ENCODE results near the gene CIDEA. TPM values are rescaled to one million over a fixed set of nuclear protein-coding genes. Genes with fewer than 3 reads are reported as not detected.

Gene CIDEA
- total RNA-seq, 3 donors from 2014 or later = 32.4 to 461 (median 68.6) TPM

DNA sequence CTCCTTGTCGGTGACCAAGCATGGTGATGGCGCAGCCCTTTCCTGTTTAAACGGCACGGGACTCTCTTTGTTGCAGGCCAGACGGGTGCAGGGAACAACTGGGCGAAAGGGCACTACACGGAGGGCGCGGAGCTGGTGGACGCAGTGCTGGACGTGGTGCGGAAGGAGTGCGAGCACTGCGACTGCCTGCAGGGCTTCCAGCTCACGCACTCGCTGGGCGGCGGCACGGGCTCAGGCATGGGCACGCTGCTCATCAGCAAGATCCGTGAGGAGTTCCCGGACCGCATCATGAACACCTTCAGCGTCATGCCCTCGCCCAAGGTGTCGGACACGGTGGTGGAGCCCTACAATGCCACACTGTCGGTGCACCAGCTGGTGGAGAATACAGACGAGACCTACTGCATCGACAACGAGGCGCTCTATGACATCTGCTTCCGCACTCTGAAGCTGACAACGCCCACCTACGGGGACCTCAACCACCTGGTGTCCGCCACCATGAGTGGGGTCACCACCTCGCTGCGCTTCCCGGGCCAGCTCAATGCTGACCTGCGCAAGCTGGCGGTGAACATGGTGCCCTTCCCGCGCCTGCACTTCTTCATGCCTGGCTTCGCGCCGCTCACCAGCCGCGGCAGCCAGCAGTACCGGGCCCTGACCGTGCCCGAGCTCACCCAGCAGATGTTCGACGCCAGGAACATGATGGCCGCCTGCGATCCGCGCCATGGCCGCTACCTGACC lies 71.0 kb downstream of the CIDEA start:
- Histone ChIP-seq H3K9me3 (no peaks in the 10 kb centered on the region), H3K4me3 (no peak overlapping the region), H3K27me3 (no peaks in the 10 kb centered on the region), H3K27ac (no peak overlapping the region), H3K36me3 (peaks cover 11% of the 10 kb centered on the region), H3K4me1 (no peaks in the 10 kb centered on the region)
- TF ChIP-seq, protein P1, sequence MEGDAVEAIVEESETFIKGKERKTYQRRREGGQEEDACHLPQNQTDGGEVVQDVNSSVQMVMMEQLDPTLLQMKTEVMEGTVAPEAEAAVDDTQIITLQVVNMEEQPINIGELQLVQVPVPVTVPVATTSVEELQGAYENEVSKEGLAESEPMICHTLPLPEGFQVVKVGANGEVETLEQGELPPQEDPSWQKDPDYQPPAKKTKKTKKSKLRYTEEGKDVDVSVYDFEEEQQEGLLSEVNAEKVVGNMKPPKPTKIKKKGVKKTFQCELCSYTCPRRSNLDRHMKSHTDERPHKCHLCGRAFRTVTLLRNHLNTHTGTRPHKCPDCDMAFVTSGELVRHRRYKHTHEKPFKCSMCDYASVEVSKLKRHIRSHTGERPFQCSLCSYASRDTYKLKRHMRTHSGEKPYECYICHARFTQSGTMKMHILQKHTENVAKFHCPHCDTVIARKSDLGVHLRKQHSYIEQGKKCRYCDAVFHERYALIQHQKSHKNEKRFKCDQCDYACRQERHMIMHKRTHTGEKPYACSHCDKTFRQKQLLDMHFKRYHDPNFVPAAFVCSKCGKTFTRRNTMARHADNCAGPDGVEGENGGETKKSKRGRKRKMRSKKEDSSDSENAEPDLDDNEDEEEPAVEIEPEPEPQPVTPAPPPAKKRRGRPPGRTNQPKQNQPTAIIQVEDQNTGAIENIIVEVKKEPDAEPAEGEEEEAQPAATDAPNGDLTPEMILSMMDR (IDR thresholded peaks at IDR 0.05) = no peak
- TF ChIP-seq POLR2A (IDR thresholded peaks at IDR 0.05) = no peak
- TF ChIP-seq POLR2AphosphoS5 (IDR thresholded peaks at IDR 0.05) = no peak
- no peak for DNase-seq (ENCODE audit: low spot score in 2 of 2)
- intact Hi-C loops (cut with DNase I; ENCODE audit: low total_unique reads) = no loop called here

DNA sequence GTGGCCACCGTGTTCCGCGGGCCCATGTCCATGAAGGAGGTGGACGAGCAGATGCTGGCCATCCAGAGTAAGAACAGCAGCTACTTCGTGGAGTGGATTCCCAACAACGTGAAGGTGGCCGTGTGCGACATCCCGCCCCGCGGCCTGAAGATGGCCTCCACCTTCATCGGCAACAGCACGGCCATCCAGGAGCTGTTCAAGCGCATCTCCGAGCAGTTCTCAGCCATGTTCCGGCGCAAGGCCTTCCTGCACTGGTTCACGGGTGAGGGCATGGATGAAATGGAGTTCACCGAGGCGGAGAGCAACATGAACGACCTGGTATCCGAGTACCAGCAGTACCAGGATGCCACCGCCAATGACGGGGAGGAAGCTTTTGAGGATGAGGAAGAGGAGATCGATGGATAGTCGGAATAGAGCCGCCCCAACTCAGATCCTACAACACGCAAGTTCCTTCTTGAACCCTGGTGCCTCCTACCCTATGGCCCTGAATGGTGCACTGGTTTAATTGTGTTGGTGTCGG lies 71.6 kb downstream of the CIDEA start:
- no peak for DNase-seq (ENCODE audit: low spot score in 2 of 2)
- Histone ChIP-seq H3K4me3 (no peak overlapping the region), H3K27ac (no peak overlapping the region), H3K36me3 (peaks cover 11% of the 10 kb centered on the region), H3K27me3 (no peaks in the 10 kb centered on the region), H3K9me3 (no peaks in the 10 kb centered on the region), H3K4me1 (no peaks in the 10 kb centered on the region)
- TF ChIP-seq POLR2AphosphoS5 (IDR thresholded peaks at IDR 0.05) (no peak), POLR2A (IDR thresholded peaks at IDR 0.05) (no peak)
- TF ChIP-seq, protein P1 (IDR thresholded peaks at IDR 0.05) = no peak
- intact Hi-C loops (cut with DNase I; ENCODE audit: low total_unique reads) = no loop called here

DNA sequence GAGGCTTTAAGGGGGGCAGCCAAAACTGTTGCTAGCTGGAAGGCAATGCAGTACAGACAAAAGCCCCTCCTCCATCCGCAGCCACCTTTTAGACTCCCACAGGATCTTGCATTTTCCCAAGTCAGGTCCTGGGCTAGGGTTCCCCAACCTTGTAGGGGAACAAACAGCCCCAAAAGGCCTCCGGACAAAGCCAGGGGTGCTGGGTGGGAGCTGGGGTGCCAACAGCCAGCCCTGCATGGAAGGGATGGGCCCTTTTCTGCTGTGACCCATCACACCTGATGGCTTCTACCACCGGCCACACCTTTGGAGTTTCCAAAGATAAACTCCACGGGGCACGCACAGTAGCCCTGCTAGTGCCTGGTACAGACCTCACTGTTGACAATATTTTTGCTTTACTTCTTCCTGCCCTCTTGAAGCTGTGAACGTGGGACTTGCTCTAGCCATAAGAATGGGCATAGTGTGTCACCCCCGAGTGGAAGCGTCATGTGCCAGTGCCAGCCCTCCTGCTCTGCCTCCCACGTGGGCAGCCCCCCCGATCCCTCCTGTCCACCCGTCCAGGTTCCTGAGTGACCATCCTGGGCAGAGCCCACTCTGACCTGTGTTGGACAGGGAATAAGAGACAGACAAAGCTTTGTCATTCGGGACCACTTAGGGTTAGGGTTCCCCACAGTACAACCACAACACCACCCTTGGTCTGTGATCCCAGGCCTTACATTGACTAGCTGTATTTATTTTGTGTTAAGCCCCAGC lies 72.7 kb downstream of the CIDEA start:
- Histone ChIP-seq H3K27ac (no peak overlapping the region), H3K36me3 (peaks cover 11% of the 10 kb centered on the region), H3K27me3 (no peaks in the 10 kb centered on the region), H3K4me1 (no peaks in the 10 kb centered on the region), H3K4me3 (no peak overlapping the region), H3K9me3 (no peaks in the 10 kb centered on the region)
- DNase-seq (ENCODE audit: low spot score in 2 of 2) = no peak
- TF ChIP-seq POLR2AphosphoS5 (IDR thresholded peaks at IDR 0.05) = no peak
- TF ChIP-seq POLR2A (IDR thresholded peaks at IDR 0.05) = no peak
- TF ChIP-seq, protein P1 (IDR thresholded peaks at IDR 0.05) = no peak
- intact Hi-C loops (cut with DNase I; ENCODE audit: low total_unique reads) = no loop called here

Other genes starting within 250 kb of the CIDEA start
- not detected for gene ANKRD62, start 160.5 kb upstream of the CIDEA start, total RNA-seq
- 100 to 1,000 TPM; 197 to 316 (median 302) TPM for gene TUBB6, start 53.9 kb downstream of the CIDEA start, total RNA-seq
- 10 to 100 TPM; 37.0 to 43.5 (median 42.7) TPM for gene AFG3L2, start 122.9 kb downstream of the CIDEA start, total RNA-seq
- gene PRELID3A, start 153.6 kb downstream of the CIDEA start, total RNA-seq = 1 to 10 TPM; 2.4 to 3.9 (median 3.8) TPM

Data from breast epithelium (tissue), 4 donors.